CD14-positive monocyte (primary cell): ENCODE data around the gene TNFSF13B. TPM values are rescaled to one million over a fixed set of nuclear protein-coding genes. Genes with fewer than 3 reads are reported as not detected.

Experiments
- DNase-seq, 3 donors: peaks; one replicate each; pipeline ENCODE4 v3.0.0-alpha.2; 2011 to 2022
- H2AFZ ChIP-seq: 2 replicates; pipeline ENCODE4 v1.6.0; 2012; ENCODE audit warnings: mild to moderate bottlenecking, low read depth, low read length, inconsistent platforms; ENCODE audit not compliant: insufficient read depth, poor library complexity, severe bottlenecking
- H3K27ac ChIP-seq, 2 donors: 1 replicate in 1 of 2; 2 replicates in 1 of 2; pipeline ENCODE4 v1.5.1; 2012 to 2013; ENCODE audit warnings: low read length in 2 of 2, control low read depth in 1 of 2, inconsistent platforms in 1 of 2, low read depth in 1 of 2, mild to moderate bottlenecking in 1 of 2
- H3K27me3 ChIP-seq, 2 donors: one replicate each; pipeline versions ENCODE4 v1.6.0 to v1.6.1; 2011 to 2013; ENCODE audit warnings: low read length in 2 of 2; ENCODE audit not compliant: control insufficient read depth in 2 of 2, insufficient read depth in 2 of 2
- H3K36me3 ChIP-seq, 2 donors: replicated peaks in 1 of 2; 1 replicate in 1 of 2; 2 replicates in 1 of 2; pipeline versions ENCODE4 v1.5.1 to v1.6.1; 2012 to 2013; ENCODE audit warnings: low read length in 2 of 2, control low read depth in 1 of 2, inconsistent platforms in 1 of 2, mild to moderate bottlenecking in 1 of 2; ENCODE audit not compliant: insufficient read depth in 2 of 2, control insufficient read depth in 1 of 2
- H3K4me1 ChIP-seq, 2 donors: 1 replicate in 1 of 2; 2 replicates in 1 of 2; pipeline versions ENCODE4 v1.5.1 to v1.6.1; 2012 to 2013; ENCODE audit warnings: low read length in 2 of 2, control low read depth in 1 of 2, inconsistent platforms in 1 of 2, mild to moderate bottlenecking in 1 of 2, moderate library complexity in 1 of 2; ENCODE audit not compliant: insufficient read depth in 2 of 2, control insufficient read depth in 1 of 2
- H3K4me2 ChIP-seq: replicated peaks from 2 replicates; pipeline ENCODE3; 2012; ENCODE audit warnings: low read length, moderate library complexity, mild to moderate bottlenecking; ENCODE audit not compliant: poor library complexity, severe bottlenecking; ENCODE audit errors: extremely low read depth
- H3K4me3 ChIP-seq, 3 experiments: fragments of 200-600 bp in 1 of 3; sonication (generic) in 1 of 3; replicated peaks in 1 of 3; 1 replicate in 2 of 3; 2 replicates in 1 of 3; pipeline ENCODE4 v1.5.1; 2011 to 2013; ENCODE audit warnings: low read length in 3 of 3, mild to moderate bottlenecking in 3 of 3, control low read depth in 2 of 3, low read depth in 2 of 3, inconsistent platforms in 1 of 3, moderate library complexity in 1 of 3
- H3K79me2 ChIP-seq: 2 replicates; pipeline ENCODE4 v1.6.0; 2012; ENCODE audit warnings: mild to moderate bottlenecking, control low read depth, inconsistent platforms, low read length, moderate library complexity; ENCODE audit not compliant: insufficient read depth
- H3K9ac ChIP-seq: 2 replicates; pipeline ENCODE4 v1.6.0; 2017; ENCODE audit warnings: low read length, mild to moderate bottlenecking; ENCODE audit not compliant: insufficient read depth, poor library complexity, severe bottlenecking
- H3K9me3 ChIP-seq, 2 donors: replicated peaks in 1 of 2; 1 replicate in 1 of 2; 2 replicates in 1 of 2; pipeline versions ENCODE4 v1.5.1 to v1.6.1; 2012 to 2013; ENCODE audit warnings: low read length in 2 of 2, control low read depth in 1 of 2; ENCODE audit not compliant: control insufficient read depth in 1 of 2, insufficient read depth in 1 of 2
- H4K20me1 ChIP-seq: 2 replicates; pipeline ENCODE4 v1.6.0; 2012; ENCODE audit warnings: mild to moderate bottlenecking, low read length, control low read depth, moderate library complexity; ENCODE audit not compliant: insufficient read depth
- H3K27ac Mint-ChIP-seq, 7 donors: one replicate each; pipeline ENCODE4 v1.8.0; 2020; ENCODE audit warnings: mild to moderate bottlenecking in 7 of 7, mixed read lengths in 7 of 7, moderate library complexity in 6 of 7, inconsistent platforms in 2 of 7
- H3K27me3 Mint-ChIP-seq, 3 donors: one replicate each; pipeline ENCODE4 v1.8.0; 2021 to 2022; ENCODE audit warnings: low read depth in 3 of 3, mild to moderate bottlenecking in 3 of 3, mixed read lengths in 3 of 3, moderate library complexity in 3 of 3, inconsistent platforms in 1 of 3
- H3K36me3 Mint-ChIP-seq, 2 donors: one replicate each; pipeline ENCODE4 v1.8.0; 2020; ENCODE audit warnings: mixed read lengths in 2 of 2, inconsistent platforms in 1 of 2, mild to moderate bottlenecking in 1 of 2
- H3K4me1 Mint-ChIP-seq: one replicate; pipeline ENCODE4 v1.8.0; 2020; ENCODE audit warnings: mild to moderate bottlenecking, mixed read lengths
- H3K4me3 Mint-ChIP-seq, 2 donors: one replicate each; pipeline ENCODE4 v1.8.0; 2020; ENCODE audit warnings: mild to moderate bottlenecking in 2 of 2, mixed read lengths in 2 of 2, moderate library complexity in 1 of 2
- H3K9me3 Mint-ChIP-seq, 7 donors: one replicate each; pipeline ENCODE4 v1.8.0; 2020 to 2022; ENCODE audit warnings: mixed read lengths in 7 of 7, mild to moderate bottlenecking in 6 of 7, moderate library complexity in 6 of 7, inconsistent platforms in 2 of 7
- WGBS: methylation state at CpG from one replicate; pipeline ENCODE4 v1.1.5; 2013; ENCODE audit warnings: missing lambda C conversion rate; ENCODE audit not compliant: insufficient coverage; 5-methylcytosine and 5-hydroxymethylcytosine counted together
- intact Hi-C, 2 donors: fragments of 100-400 bp; cut with micrococcal nuclease; formaldehyde crosslinking; loops; one replicate each; pipeline versions ENCODE4 v1.15.0 to v1.15.1; 2023
- polyA plus RNA-seq, 3 donors: library from polyadenylated mRNA; depleted of rRNA in 1 of 3; unstranded in 2 of 3; stranded (reverse) in 1 of 3; fragments of 300-500 nt in 2 of 3; fragments of >200 nt in 1 of 3; fragmentation: Illumina TruSeq in 2 of 3; gene quantifications; 1 replicate in 2 of 3; 2 replicates in 1 of 3; pipeline ENCODE4 v1.2.3, GENCODE V29; 2012 to 2021
- TF ChIP-seq, protein P1 (sequence below): fragments of 200-600 bp; IDR thresholded peaks from one replicate; pipeline ENCODE4 v1.8.0; 2022; ENCODE audit warnings: antibody characterized with exemption, mild to moderate bottlenecking

TNFSF13B gene
- polyA plus RNA-seq, 3 donors, result 117 to 587 (median 558) TPM

- Histone ChIP-seq H3K4me1 (peaks cover 0 to 8% of the 10 kb centered on the region in 2 donors), H3K27ac (no peak overlapping the region), H4K20me1 (no peaks in the 10 kb centered on the region), H3K4me3 (no peak overlapping the region), H3K9ac (no peak overlapping the region), H3K9me3 (peaks cover 4 to 5% of the 10 kb centered on the region in 2 donors), H3K36me3 (peaks cover 12 to 13% of the 10 kb centered on the region in 2 donors), H2AFZ (no peak overlapping the region), H3K4me2 (no peak overlapping the region), H3K79me2 (no peaks in the 10 kb centered on the region), H3K27me3 (no peaks in the 10 kb centered on the region)
- Mint-ChIP-seq H3K9me3 (peaks cover 8 to 27% (median 15%) of the 10 kb centered on the region in 7 donors), H3K27me3 (peaks cover 0 to 2% (median 0%) of the 10 kb centered on the region in 3 donors), H3K4me1 (peaks cover 11% of the 10 kb centered on the region), H3K4me3 (no peak overlapping the region), H3K36me3 (peaks cover 11 to 16% of the 10 kb centered on the region in 2 donors), H3K27ac (peak overlapping the region in 1 of 7 donors; percentile 28)
- intact Hi-C loops, result no loop called here
- DNase-seq, result no peak
- TF ChIP-seq, protein P1, sequence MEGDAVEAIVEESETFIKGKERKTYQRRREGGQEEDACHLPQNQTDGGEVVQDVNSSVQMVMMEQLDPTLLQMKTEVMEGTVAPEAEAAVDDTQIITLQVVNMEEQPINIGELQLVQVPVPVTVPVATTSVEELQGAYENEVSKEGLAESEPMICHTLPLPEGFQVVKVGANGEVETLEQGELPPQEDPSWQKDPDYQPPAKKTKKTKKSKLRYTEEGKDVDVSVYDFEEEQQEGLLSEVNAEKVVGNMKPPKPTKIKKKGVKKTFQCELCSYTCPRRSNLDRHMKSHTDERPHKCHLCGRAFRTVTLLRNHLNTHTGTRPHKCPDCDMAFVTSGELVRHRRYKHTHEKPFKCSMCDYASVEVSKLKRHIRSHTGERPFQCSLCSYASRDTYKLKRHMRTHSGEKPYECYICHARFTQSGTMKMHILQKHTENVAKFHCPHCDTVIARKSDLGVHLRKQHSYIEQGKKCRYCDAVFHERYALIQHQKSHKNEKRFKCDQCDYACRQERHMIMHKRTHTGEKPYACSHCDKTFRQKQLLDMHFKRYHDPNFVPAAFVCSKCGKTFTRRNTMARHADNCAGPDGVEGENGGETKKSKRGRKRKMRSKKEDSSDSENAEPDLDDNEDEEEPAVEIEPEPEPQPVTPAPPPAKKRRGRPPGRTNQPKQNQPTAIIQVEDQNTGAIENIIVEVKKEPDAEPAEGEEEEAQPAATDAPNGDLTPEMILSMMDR, result no peak
- no CpG with 5 or more reads among the region's 3 CpGs for WGBS
Observed at GRCh38 chr13:108313382-108313781, 43.9 kb downstream of the TNFSF13B start.

- Histone ChIP-seq H3K79me2 (no peaks in the 10 kb centered on the region), H3K9ac (no peak overlapping the region), H3K4me1 (peaks cover 0 to 8% of the 10 kb centered on the region in 2 donors), H2AFZ (no peak overlapping the region), H3K36me3 (no peaks in the 10 kb centered on the region), H3K4me3 (no peak overlapping the region), H3K4me2 (no peak overlapping the region), H3K9me3 (no peaks in the 10 kb centered on the region), H4K20me1 (no peaks in the 10 kb centered on the region), H3K27me3 (no peaks in the 10 kb centered on the region), H3K27ac (no peak overlapping the region)
- peaks cover 8 to 25% (median 14%) of the 10 kb centered on the region in 7 donors for H3K9me3 Mint-ChIP-seq
- intact Hi-C loops, result no loop called here
- H3K36me3 Mint-ChIP-seq, result peaks cover 0 to 4% of the 10 kb centered on the region in 2 donors
- TF ChIP-seq, protein P1, result no peak
- peaks cover 11% of the 10 kb centered on the region for H3K4me1 Mint-ChIP-seq
- DNase-seq, result no peak
- H3K27me3 Mint-ChIP-seq, result peaks cover 0 to 2% (median 0%) of the 10 kb centered on the region in 3 donors
- no peak overlapping the region for H3K27ac Mint-ChIP-seq
- 93% methylated on average over 2 of the region's 5 CpGs for WGBS
- H3K4me3 Mint-ChIP-seq, result no peak overlapping the region
Observed at GRCh38 chr13:108315273-108315672, 45.8 kb downstream of the TNFSF13B start.
